Gastroesophageal sphincter (tissue), 4 donors: ENCODE data around the gene OPCML. TPM values are rescaled to one million over a fixed set of nuclear protein-coding genes. Genes with fewer than 3 reads are reported as not detected.

ENCODE experiments used
- ATAC-seq: fragments of 150-250 bp; one replicate; pipeline ENCODE4 v1.9.1; 2016; ENCODE audit warnings: mild to moderate bottlenecking, moderate library complexity
- H3K27ac ChIP-seq, 4 donors: fragments of 200-600 bp; sonication (generic) in 3 of 4; 1 replicate in 3 of 4; 2 replicates in 1 of 4; pipeline ENCODE4 v1.5.1; 2016 to 2019
- H3K27me3 ChIP-seq: fragments of 200-600 bp; sonication (generic); one replicate; pipeline ENCODE4 v1.5.1; 2019
- H3K36me3 ChIP-seq, 2 donors: fragments of 200-600 bp; sonication (generic); one replicate each; pipeline ENCODE4 v1.5.1; 2019; ENCODE audit warnings: control low read depth in 1 of 2
- H3K4me1 ChIP-seq, 3 donors: fragments of 200-600 bp; sonication (generic); 1 replicate in 2 of 3; 2 replicates in 1 of 3; pipeline ENCODE4 v1.5.1; 2016 to 2019; ENCODE audit warnings: control low read depth in 2 of 3
- H3K4me3 ChIP-seq, 2 donors: fragments of 200-600 bp; sonication (generic); one replicate each; pipeline ENCODE4 v1.5.1; 2019; ENCODE audit warnings: mild to moderate bottlenecking in 1 of 2, moderate library complexity in 1 of 2
- H3K9me3 ChIP-seq, 3 donors: fragments of 200-600 bp; sonication (generic); one replicate each; pipeline ENCODE4 v1.5.1; 2017 to 2019; ENCODE audit warnings: control low read depth in 2 of 3
- CTCF ChIP-seq, 4 experiments: fragments of 200-600 bp in 2 of 4; fragments of 450-650 bp in 2 of 4; sonication (generic) in 1 of 4; IDR thresholded peaks; one replicate each; pipeline ENCODE4 v1.5.1; 2017 to 2019; ENCODE audit warnings: antibody characterized with exemption in 4 of 4, mild to moderate bottlenecking in 2 of 4, moderate library complexity in 2 of 4
- EP300 ChIP-seq: sonication (generic); formaldehyde crosslinking; IDR thresholded peaks from one replicate; pipeline ENCODE4 v1.6.1; 2017; ENCODE audit warnings: antibody characterized with exemption, mild to moderate bottlenecking
- POLR2A ChIP-seq, 2 donors: fragments of 450-650 bp; IDR thresholded peaks; one replicate each; pipeline ENCODE4 v1.6.1; 2017; ENCODE audit warnings: antibody characterized with exemption in 2 of 2, mild to moderate bottlenecking in 2 of 2, moderate library complexity in 1 of 2
- POLR2AphosphoS5 ChIP-seq: sonication (generic); formaldehyde crosslinking; IDR thresholded peaks from one replicate; pipeline ENCODE4 v1.6.1; 2017; ENCODE audit warnings: antibody characterized with exemption
- WGBS, 2 donors: methylation state at CpG; one replicate each; pipeline ENCODE4 v1.1.5; 2018; ENCODE audit warnings: low coverage in 1 of 2; 5-methylcytosine and 5-hydroxymethylcytosine counted together
- total RNA-seq, 4 donors: library from RNA; depleted of rRNA; stranded (reverse); fragments of >200 nt; gene quantifications; one replicate each; pipeline ENCODE4 v1.1.0, GENCODE V29; 2016

Gene OPCML
- total RNA-seq, 4 donors from 2014 or later = 0.13 to 0.93 (median 0.33) TPM

GRCh38 chr11:132464939-132465338, 1067.4 kb downstream of the OPCML start:
- no peaks in the 10 kb centered on the region for H3K27me3 ChIP-seq
- no peak for TF ChIP-seq CTCF (IDR thresholded peaks at IDR 0.05)
- TF ChIP-seq EP300 = no peak
- no peak for TF ChIP-seq POLR2AphosphoS5
- no peak for TF ChIP-seq POLR2A (IDR thresholded peaks at IDR 0.05)
- no peak overlapping the region for H3K4me3 ChIP-seq
- H3K36me3 ChIP-seq = no peaks in the 10 kb centered on the region
- H3K9me3 ChIP-seq = no peaks in the 10 kb centered on the region
- ATAC-seq = no peak
- no peak overlapping the region for H3K27ac ChIP-seq
- no peaks in the 10 kb centered on the region for H3K4me1 ChIP-seq
- WGBS, 2 donors = 64 to 86% methylated on average over 3 of the region's 3 CpGs

GRCh38 chr11:132464003-132464342, 1068.3 kb downstream of the OPCML start:
- 20% methylated on average over 1 of the region's 1 CpG; no CpG with 5 or more reads in 1 of the 2 donors for WGBS, 2 donors
- Histone ChIP-seq H3K27ac (no peak overlapping the region), H3K27me3 (no peaks in the 10 kb centered on the region), H3K4me3 (no peak overlapping the region), H3K36me3 (no peaks in the 10 kb centered on the region), H3K4me1 (no peaks in the 10 kb centered on the region), H3K9me3 (no peaks in the 10 kb centered on the region)
- ATAC-seq = no peak
- TF ChIP-seq POLR2A (IDR thresholded peaks at IDR 0.05) (no peak), CTCF (IDR thresholded peaks at IDR 0.05) (no peak), EP300 (no peak), POLR2AphosphoS5 (no peak)

- H3K27ac ChIP-seq = no peak overlapping the region
- no peak overlapping the region for H3K4me3 ChIP-seq
- H3K27me3 ChIP-seq = no peaks in the 10 kb centered on the region
- TF ChIP-seq EP300 (no peak), POLR2A (IDR thresholded peaks at IDR 0.05) (no peak), POLR2AphosphoS5 (no peak)
- H3K9me3 ChIP-seq = no peaks in the 10 kb centered on the region
- H3K4me1 ChIP-seq = no peaks in the 10 kb centered on the region
- H3K36me3 ChIP-seq = no peaks in the 10 kb centered on the region
- ATAC-seq = no peak
- WGBS, 2 donors = 71 to 100% methylated on average over 1 of the region's 3 CpGs
Measured at GRCh38 chr11:132463295-132464002, 1068.9 kb downstream of the OPCML start.

GRCh38 chr11:132459736-132460135, 1072.6 kb downstream of the OPCML start:
- 24 to 91% methylated on average over 1 of the region's 1 CpG for WGBS, 2 donors

GRCh38 chr11:132457445-132457844, 1074.9 kb downstream of the OPCML start:
- no peak for ATAC-seq
- H3K27me3 ChIP-seq = no peaks in the 10 kb centered on the region
- H3K4me1 ChIP-seq = no peaks in the 10 kb centered on the region
- no peak overlapping the region for H3K4me3 ChIP-seq
- no peaks in the 10 kb centered on the region for H3K9me3 ChIP-seq
- no peak overlapping the region for H3K27ac ChIP-seq
- WGBS, 2 donors = 89 to 90% methylated on average over 1 to 2 of the region's 2 CpGs
- TF ChIP-seq POLR2A (IDR thresholded peaks at IDR 0.05) = no peak
- no peak for TF ChIP-seq EP300
- no peak for TF ChIP-seq CTCF (IDR thresholded peaks at IDR 0.05)
- TF ChIP-seq POLR2AphosphoS5 = no peak
- H3K36me3 ChIP-seq = no peaks in the 10 kb centered on the region

More at GRCh38 chr11:132459736-132460135, 1072.6 kb downstream of the OPCML start:
- Histone ChIP-seq H3K4me3 (no peak overlapping the region), H3K36me3 (no peaks in the 10 kb centered on the region), H3K27ac (no peak overlapping the region), H3K9me3 (no peaks in the 10 kb centered on the region), H3K27me3 (no peaks in the 10 kb centered on the region), H3K4me1 (no peaks in the 10 kb centered on the region)
- no peak for ATAC-seq
- TF ChIP-seq POLR2AphosphoS5 = no peak
- no peak for TF ChIP-seq EP300

GRCh38 chr11:132456751-132457328, 1075.5 kb downstream of the OPCML start:
- ATAC-seq = no peak

More at GRCh38 chr11:132456751-132457328, 1075.5 kb downstream of the OPCML start:
- no peak overlapping the region for H3K27ac ChIP-seq
- no peaks in the 10 kb centered on the region for H3K36me3 ChIP-seq
- H3K27me3 ChIP-seq = no peaks in the 10 kb centered on the region
- no peak overlapping the region for H3K4me3 ChIP-seq
- no peak for TF ChIP-seq EP300
- no peak for TF ChIP-seq POLR2A (IDR thresholded peaks at IDR 0.05)
- no peaks in the 10 kb centered on the region for H3K4me1 ChIP-seq
- WGBS, 2 donors = 67 to 82% methylated on average over 7 to 8 of the region's 8 CpGs
- no peaks in the 10 kb centered on the region for H3K9me3 ChIP-seq
